Measurements from ENCODE around the gene ST8SIA1.

- no peak for TF ChIP-seq CTCF (IDR thresholded peaks at IDR 0.05)
- TF ChIP-seq POLR2AphosphoS5 (IDR thresholded peaks at IDR 0.05), result no peak
Measured at GRCh38 chr12:22361785-22362184, 27.3 kb upstream of the ST8SIA1 start.
